GM12864 (cell line): Measurements from ENCODE around the gene GAB1.

Experiments
- DNase-seq: peaks from one replicate; pipeline ENCODE4 v3.0.0-alpha.2; 2011; ENCODE audit warnings: low read depth
- H3K4me3 ChIP-seq: 2 replicates; pipeline ENCODE4 v1.5.1; 2011; ENCODE audit warnings: mild to moderate bottlenecking, low read depth, low read length, control low read depth
- TF ChIP-seq, protein P1 (sequence below): IDR thresholded peaks from 2 replicates; pipeline ENCODE4 v1.5.1; 2011; ENCODE audit warnings: low read depth, mild to moderate bottlenecking, moderate library complexity, low read length, control low read depth, inconsistent platforms; ENCODE audit errors: missing control alignments

Gene GAB1

DNA sequence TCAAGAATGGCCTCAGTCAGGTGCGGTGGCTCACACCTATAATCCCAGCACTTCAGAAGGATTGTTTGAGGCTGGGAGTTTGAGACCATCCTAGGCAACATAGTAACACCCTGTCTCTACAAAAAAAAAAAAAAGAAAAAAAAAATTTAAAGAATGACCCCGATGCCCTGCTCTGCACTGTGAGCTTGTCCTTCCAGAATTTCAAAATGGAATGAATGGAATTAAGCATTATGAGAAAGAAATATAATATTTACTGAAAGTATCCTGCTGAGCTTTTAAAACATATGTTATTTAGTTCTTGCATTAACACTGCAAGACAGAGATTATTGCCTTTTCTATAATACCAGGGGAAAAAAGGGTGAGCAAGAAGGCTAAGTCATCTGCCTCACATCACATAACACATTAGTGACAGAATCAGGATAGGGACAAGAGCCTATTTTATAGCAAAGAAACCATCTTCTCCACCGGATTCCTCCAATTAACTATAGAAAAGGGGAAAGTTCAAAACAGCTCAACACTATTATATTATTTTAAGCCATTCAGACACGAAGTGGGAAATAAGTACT, 41.9 kb upstream of the GAB1 start:
- H3K4me3 ChIP-seq = no peak overlapping the region
- TF ChIP-seq, protein P1, sequence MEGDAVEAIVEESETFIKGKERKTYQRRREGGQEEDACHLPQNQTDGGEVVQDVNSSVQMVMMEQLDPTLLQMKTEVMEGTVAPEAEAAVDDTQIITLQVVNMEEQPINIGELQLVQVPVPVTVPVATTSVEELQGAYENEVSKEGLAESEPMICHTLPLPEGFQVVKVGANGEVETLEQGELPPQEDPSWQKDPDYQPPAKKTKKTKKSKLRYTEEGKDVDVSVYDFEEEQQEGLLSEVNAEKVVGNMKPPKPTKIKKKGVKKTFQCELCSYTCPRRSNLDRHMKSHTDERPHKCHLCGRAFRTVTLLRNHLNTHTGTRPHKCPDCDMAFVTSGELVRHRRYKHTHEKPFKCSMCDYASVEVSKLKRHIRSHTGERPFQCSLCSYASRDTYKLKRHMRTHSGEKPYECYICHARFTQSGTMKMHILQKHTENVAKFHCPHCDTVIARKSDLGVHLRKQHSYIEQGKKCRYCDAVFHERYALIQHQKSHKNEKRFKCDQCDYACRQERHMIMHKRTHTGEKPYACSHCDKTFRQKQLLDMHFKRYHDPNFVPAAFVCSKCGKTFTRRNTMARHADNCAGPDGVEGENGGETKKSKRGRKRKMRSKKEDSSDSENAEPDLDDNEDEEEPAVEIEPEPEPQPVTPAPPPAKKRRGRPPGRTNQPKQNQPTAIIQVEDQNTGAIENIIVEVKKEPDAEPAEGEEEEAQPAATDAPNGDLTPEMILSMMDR = no peak
- DNase-seq = no peak

DNA sequence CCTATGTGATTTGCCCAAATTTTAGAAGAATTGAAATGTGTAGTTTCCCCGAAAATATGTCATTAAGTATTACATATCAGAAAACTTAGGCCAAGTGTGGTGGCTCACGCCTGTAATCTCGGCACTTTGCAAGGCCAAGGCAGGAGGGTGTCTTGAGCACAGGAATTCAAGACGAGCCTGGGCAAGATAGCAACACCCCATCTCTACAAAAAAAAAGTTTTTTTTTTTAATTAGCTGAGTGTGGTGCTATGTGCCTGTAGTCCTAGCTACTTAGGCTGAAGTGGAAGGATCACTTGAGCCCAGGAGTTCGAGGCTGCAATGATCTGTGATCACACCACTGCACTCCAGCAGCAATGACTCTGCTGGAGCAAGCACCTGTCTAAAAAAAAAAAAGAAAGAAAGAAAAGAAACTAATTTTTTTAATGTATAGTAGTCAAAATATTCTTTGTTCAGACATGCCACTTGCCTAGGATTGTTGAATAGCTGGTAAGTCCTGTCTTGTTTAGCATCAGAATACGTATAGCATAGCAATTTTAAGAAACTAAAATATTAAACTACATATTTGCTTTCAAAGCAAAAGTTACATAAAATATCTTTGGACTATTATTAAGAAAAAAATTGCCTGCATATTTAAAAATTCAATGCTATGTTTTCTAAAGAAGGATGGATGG, 40.1 kb upstream of the GAB1 start:
- DNase-seq = no peak
- TF ChIP-seq, protein P1 = no peak
- H3K4me3 ChIP-seq = no peak overlapping the region

DNA sequence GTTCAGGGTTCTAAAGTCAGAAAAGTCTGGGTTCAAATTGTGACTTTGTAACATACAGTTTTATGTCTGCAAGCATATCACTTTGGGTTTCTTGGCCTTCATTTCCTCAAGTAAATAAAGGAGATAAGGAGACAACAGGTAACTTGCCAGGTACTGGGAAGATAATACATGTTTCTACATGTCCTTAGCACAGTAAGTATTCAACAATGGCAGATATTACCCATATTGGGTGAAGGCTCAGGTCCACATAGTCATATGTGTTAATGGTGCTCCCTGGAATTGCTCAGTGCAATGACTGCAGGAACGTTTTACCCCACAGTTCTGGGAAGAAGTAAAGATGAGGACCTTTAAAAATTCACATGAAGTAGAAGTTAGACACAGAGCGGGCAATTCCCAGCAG, 35.8 kb upstream of the GAB1 start:
- TF ChIP-seq, protein P1 = no peak
- no peak overlapping the region for H3K4me3 ChIP-seq
- DNase-seq = no peak

DNA sequence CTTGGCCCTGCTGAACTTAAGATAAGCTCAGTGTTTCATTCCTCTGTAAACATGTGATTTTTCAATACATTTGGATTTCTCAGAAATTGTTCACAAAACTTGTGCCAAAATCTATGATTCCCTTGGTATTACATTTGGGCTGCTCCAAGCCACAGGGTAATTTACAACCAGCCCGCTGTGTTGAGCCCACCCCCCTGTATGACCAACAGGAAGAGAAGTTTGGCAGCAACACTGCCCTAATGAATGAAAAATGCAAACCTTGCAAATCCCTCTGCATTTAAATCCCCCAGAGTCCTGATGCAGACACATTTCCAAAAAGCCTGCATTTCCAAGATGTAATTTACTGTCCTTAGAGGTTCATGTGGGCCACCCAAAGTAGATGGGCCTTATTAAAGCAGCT, 34.1 kb upstream of the GAB1 start:
- no peak for DNase-seq
- no peak overlapping the region for H3K4me3 ChIP-seq
- TF ChIP-seq, protein P1 = no peak

DNA sequence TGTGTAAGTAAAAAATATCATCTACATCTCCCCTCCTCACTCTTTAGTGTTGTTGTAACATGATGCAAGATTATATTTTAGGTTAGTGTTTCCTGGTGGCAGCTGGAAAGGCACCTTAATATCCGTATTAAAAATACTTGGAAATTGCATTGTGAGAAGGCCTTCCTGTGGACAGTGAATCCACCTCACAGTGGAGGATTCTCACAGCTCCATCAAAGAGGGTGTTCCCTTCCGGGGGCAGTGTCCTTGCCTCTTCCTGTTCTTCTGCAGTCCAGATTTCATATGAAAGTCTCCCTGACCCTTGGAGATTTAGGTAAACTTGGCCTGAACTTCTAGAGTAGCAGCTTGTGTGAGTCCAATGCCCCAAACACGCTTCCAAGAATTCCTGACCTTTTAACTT, 29.9 kb upstream of the GAB1 start:
- no peak for DNase-seq
- H3K4me3 ChIP-seq = no peak overlapping the region
- TF ChIP-seq, protein P1 = no peak

DNA sequence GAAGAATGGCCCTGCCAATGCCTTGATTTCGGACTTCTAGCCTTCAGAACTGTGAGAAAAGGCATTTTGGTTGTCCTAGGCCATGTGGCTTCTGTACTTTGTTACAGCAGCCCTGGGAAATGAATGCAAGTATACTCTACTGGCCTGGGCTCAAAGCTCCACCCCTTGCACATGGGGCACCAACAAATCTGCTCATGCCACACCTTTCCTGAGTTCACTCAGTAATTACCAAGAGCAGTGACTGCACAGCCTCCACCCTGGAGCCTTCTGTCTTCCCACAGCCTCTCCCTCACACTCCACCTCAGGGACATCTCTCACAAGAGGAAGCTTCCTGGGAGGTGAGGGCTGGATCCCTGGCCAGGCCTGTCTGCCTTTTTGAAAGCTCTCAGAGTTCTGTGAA, 29.1 kb upstream of the GAB1 start:
- H3K4me3 ChIP-seq = no peak overlapping the region
- no peak for DNase-seq
- TF ChIP-seq, protein P1 = no peak

DNA sequence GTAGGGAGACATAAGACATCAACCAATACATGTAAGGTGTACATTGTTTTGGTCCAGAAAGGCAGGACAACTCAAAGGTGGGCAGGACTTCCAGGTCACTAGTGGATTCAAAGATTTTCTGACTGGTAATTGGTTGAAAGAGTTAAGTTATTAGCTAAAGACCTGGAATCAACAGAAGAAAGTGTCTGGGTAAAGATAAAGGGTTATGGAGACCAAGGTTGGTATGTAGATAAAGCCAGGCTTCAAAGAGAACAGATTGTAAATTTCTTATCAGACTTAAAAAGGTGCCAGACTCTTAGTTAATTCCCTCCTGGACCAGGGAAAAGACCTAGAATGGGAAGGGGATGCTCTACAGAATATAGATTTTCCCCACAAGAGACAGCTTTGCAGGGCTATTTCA, 28.3 kb upstream of the GAB1 start:
- H3K4me3 ChIP-seq = no peak overlapping the region
- no peak for DNase-seq
- TF ChIP-seq, protein P1 = no peak
